HG03439 (cell line): ENCODE results near the gene TOP2B.

Experiments
- ATAC-seq: cut with Tn5 transposase; IDR thresholded peaks from one replicate; pipeline ENCODE4 v1.9.1; 2021; ENCODE audit warnings: mild to moderate bottlenecking, moderate library complexity; ENCODE audit not compliant: unreplicated experiment

TOP2B gene

DNA sequence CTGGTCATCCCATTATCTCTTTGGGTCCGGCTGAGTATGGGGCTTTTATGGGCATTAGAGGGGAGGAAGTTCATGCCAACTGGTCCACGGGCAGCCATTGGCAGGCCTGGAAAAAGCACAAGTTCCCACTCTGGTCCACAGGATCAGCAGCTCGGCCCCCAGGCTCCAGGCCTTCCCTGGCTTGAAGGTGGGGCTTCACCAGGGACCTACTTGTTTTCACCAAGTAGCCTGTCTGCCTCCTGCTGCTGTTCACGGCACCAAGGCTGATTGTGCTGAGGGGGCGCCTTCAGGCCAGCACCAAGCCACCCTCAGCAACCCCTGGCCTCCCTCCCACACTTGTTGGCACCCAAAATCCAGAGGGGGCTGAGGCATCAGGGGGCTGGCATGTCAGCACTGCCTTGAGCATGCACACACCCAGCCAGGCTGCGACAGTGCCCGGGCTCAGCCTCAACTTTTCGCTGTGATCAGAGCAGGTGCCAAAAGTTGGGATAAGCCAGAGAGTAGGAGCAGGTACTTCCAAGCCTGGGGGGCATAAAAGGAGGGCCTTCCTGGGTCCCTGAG is 9.1 kb upstream of the TOP2B start:
- no peak for ATAC-seq

DNA sequence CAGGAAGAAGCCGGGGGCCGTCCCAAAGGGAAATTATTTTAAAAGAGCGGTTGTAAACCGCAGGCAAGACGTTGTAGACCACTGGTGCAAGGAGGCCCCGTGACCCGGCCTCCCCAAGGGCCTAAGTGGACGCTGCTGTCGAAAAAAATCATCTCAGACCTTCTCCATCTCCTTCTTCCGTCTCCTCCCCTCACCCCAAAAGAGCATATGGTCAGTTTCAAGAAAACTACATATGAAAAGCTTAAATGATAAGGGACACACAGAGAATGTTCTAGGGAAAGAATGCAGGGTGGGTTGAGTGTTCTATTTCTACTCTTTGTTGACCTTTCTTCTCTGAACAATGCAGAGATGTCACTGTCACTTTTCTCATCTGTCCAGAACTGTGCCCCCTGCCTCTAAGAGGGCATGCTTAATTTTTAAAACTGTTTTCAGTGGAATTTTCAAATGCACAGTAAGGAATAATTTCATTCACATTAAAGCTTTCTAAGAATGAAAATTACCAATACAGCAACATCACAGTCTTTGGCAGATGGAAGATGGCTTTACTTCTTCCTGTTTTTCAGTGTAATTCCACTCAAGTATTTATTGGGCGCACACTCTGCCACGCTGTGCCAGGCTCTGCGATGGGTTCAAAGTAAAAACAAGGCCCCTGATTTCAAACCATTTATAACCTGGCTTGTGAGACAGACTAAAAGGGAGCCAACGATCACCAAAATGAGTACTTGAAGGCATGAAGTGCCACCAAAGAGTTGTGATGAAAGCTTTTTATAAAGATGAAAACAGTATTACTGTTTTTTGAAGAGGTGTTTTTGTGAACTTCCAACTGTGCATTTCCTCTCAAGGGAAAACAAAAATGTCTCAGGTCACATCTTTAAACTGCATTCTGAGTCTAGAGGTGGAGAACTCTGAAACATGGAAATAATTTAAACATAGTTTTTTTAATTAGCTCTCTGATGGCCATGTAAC is 891 bp upstream of the TOP2B start:
- peak; percentile 33 for ATAC-seq

DNA sequence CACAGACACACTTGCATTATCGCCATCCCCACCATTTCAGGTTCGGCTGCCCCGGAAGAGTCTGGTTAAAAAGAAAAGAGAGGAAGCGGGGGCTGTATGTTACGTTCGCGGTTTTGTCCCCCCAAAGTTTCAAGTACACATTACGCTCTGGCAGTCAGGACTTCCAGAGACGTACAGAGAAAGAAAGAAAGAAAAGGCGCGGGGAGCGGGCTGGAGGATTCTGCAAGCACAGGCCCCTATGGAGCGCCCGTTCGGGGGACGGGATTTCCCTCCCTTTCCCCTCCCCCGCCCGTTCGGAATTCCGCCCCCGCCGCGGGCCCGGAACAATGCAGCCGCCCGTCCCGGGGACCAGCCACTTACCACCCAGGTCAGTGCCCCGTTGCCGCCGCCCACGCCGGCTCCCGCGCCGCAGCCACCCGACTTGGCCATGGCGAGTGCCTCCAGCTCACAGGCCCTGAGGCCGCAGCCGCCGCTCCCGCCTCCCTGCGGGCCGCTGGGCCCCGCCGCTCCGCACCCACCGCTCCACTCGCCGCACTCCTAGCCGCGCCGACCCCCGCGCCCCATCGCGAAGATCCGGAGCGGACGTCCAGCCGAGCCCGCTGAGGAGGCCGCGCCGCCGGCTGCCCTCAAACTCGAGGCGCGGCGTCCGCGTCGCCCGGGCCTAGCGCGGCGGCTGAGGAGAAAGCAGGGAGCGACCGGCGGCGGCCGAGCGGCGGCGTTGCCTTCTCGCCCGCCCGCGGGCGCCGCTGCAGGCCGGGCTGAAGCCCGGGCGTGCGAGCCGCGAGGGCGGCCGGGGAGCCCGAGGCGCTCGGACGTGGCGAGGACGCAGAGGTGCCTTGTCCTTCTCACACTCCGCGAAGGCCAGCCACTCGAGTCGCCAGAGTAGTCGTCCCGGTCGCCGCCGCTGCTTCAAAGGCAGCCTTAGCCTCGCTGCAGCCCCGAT is 567 bp downstream of the TOP2B start:
- ATAC-seq, result peak; percentile 40

DNA sequence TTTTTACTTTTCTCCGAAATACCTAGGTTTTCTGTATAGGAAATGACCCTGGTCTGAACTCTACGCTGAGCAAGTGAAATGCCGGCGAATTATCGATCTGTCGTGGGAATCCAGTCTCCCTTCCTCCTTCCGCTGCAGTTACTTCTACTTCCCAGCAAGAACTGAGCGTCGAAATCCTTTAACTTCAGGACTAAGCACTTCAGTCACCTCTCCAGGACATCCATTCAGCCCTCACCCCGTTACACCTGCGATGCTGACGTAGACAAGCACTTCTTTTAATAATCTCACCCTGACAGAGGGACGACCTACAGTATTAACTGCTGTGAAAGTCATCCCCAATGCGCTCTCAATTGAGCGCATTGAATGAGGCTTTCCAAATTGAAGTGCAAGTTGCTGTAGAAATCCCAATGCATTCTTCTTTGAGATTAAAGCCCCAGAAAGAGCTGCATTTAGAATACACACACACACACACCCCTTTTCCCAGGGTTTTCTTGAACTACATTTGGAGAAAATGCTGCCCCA is 1.3 kb downstream of the TOP2B start:
- ATAC-seq, result no peak

DNA sequence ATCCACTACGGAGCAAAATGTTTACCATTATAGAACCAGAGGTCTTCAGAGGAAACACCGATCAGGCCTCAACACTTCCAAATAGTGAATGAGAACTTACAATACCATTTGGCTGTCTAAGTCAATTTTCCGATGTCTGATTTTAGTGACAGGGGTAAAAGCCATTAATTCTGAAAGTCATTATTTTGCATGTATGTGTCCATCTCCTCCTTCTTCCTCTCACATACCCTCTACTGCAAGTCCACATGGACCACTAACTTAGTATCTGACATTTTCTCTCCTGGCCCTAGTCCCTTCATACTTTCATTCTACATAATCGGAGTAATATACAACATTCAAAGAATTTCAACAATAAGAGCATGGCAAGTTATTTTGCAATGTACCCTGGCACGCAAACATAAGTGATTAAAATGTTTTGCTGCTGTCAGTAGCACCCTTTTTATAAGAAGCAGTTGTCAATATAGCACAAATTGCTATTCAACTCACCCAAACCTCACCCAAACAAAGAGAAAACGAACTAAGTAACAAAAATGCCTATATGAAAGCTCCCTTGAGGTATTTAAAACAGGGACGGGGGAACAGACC is 1.9 kb downstream of the TOP2B start:
- ATAC-seq, result no peak

DNA sequence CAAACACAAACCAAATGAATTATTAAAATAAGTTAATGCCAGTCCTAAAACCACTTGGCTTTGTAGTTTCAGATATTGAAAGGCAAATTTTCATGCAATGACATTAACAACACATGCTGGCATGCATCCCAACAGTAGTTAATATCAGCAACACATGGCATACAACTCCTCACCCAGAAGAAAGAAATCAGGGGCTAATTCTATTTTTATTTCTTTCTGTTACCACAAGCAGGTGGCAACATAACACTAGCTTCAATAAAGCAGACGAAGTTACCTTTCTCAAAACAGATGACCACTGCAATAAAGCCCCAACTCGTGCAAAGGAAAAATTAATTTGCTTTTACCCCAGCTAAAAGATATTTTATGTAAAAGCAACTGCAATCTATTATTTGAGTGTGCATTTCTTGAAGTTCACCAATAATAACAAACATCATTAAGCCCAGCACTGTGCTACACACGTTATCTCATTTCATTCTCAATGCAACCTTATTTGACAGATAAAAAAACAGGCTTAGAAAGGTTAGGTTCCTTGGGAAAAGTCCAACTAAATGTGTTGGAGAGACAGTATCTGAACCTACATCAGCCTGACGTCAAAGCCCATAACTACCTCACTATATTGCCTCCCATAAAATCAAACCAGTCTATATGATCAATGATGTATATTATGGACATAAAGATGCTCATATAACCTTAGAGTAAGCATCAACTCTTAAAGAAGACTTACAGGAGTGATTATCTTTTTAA is 2.8 kb downstream of the TOP2B start:
- no peak for ATAC-seq

DNA sequence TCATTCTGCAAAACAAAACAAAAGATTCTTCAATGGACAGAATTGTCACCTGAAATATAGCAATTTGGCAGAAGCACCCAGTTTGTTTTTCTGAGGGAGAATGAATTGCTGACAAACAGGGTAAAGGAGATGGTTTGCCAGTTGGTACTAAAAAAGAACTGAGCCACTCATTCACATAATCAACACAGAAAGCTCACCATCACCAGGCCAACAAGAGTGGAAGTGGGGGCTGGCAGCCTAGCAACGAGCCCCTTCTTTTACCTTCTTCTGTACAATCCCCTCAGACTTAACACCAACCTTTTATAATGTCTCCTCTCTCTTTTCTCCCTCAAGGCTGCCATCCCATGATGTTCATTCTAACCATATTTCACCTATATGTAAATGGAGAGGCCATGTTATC is 5.9 kb downstream of the TOP2B start:
- ATAC-seq, result no peak

DNA sequence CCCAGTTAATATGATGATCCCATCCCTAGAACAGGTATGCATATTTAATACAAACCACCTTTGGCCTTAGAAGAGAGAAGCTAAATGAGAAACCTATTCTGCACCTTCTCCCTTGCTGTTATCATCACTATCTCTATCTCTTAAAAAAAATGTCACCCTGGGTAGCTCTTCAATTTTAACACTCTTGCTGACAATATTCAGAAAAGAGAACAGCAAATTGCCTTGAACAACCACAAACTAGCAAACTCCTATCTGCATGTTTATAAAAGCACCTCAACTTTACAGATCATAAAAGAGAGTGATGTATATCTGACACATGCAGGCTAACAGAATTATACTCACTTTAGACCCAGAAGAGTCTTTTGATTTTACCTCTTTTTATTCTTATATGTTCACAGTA is 7.4 kb downstream of the TOP2B start:
- no peak for ATAC-seq

DNA sequence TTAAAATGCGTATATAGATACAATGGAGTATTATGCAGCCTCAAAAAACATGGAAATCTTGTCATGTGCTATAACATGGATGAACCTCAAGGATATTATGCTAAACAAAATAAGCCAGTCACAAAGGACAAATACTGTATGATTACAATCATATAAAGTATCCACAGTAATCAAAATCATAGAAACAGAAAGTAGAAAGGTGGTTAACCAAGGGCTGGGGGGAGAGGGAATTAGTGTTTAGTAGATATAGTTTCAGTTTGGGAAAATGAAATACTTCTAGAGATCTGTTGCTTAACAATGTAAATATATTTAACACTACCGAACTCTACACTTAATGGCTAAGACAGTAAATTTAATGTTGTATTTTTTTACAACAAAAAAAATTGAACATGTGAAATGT is 9.0 kb downstream of the TOP2B start:
- ATAC-seq, result no peak

DNA sequence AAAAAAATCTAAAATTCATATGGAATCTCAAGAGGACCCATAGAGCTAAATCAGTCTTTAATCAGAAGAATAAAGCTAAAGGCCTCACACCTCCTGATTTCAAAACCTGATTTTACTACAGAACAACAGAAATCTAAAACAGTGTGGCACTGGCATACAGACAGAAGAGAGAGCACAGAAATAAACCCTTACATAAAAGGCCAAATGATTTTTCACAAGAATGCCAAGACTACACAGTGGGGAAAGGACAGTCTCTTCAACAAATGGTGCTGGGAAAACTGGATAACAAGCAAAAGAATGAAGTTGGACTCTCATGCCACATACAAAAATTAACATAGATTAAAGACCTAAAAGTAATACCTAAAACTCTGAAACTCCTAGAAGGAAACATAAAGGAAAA is 10.1 kb downstream of the TOP2B start:
- no peak for ATAC-seq

DNA sequence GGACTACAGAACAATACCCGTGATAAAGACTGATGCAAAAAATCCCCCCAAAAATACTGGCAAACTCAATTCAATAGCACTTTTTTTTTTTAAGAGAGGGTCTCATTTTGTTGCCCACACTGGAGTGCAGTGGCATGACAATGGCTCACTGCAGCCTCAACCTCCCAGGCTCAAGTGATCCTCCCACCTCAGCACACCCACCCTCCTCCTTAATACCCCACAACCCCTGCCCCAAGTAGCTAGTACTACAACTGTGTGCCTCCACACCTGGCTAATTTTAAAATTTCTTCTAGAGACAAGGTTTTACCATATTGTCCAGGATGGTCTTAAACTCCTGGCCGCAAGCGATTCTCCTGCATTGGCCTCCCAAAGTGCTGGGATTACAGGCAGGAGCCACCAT is 11.4 kb downstream of the TOP2B start:
- ATAC-seq, result no peak

DNA sequence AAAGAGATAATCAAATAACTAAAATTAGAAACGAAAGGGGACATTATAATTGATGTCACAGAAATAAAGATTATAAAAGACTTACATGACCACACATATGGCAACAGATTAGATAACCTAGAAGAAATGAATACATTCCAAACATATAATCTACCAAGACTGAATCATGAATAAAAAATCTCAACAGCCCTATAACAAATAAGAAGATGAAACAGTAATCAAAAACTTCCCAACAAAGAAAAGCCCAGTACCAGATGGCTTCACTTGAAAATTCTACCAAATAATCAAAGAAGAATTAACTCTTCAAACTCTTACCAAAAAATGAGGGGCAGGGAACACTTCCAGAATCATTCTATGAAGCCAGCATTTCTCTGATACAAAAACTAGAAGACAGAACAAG is 11.8 kb downstream of the TOP2B start:
- ATAC-seq, result no peak

DNA sequence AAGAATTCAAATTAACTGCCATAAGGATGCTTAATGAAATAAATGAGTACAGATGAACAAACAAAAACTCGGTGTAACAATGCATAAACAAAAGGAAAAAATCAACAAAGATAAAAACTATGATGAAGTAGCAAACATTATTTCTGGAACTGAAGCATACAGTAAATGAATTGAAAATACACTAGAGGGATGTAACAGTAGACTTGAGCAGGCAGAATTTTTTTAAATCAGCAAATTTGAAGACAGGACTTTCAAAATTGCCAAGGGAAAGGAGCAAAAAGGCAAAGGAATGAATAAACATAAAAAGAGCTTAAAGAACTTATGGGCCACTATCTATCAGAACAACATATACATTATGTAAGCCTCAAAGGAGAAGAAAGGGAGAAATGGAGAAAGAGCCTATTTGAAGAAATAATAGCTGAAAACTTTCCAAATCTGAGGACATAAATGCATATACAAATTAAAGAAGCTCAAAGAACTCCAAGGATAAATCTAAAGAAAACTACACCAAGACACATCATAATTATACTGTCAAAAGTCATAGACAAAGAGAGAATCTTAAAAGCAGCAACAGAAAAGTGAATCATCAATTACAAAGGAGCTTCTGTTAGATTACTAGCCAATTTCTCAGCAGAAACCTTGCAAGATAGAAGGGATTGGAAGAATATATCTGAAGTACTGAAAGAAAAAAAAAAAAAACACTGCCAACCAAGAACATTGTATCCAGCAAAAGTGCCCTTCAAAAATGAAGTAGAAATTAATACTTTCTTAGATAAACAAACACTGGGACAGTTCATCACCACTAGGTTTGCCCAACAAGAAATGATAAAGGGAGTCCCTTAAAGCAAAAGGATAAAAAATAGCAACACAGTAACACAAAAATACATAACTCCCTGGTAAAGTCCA is 15.5 kb downstream of the TOP2B start:
- ATAC-seq, result no peak

DNA sequence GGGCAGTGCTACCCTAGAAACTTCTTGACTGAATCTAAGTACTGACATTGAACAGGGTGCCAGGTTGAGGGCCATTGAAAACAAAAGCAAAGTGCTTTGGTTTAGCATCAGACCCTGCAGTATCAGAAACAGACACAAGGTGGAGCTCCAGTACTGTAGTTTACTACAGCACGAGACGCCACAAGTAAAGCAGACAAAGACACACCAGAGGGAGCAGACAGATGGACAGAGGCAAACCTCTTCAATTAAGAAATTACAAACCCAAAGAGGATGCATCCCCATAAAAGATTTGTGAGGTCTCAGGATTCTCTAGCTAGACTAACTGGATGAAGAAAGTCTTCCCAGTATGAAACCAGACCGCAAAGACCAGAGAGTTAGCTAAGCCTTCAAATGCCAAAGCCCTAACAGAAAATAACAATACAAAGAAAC is 16.6 kb downstream of the TOP2B start:
- peak; percentile 96 for ATAC-seq

DNA sequence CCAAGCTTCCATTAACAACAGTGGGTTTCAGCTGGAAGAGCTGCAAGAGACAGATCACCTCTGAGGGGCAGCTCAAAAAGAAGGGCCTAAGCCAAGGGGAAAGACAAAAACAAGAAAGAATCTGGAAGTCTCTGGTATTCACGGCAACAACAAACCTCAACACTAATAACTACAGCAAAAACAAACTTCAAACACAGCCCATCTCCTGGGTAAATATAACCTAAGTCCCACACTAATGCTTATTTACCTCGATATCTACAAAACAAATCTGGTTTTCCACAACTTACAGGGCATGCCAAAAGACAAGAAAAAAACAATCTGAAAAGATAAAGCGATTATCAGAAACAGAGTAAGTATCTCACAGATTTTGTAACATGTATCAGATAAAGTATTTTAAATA is 29.7 kb downstream of the TOP2B start:
- no peak for ATAC-seq

DNA sequence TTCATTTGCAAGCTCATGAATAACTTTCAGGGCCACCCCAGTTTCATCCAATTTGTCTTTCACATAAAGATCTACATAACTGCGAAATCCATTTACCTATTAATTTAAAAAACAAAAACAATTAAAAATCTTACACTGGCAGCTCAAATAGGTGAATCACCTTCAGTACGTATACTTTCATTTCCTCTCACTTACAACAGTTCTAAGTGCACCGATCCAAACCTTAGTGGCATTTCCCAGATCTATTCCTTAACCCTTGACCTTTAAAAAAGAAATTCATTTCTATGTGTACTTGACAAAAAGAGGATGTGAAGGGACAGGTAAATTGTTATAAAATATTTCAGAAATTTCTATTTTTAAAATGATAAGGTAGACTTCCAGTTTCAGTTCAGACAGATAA is 30.8 kb downstream of the TOP2B start:
- no peak for ATAC-seq

DNA sequence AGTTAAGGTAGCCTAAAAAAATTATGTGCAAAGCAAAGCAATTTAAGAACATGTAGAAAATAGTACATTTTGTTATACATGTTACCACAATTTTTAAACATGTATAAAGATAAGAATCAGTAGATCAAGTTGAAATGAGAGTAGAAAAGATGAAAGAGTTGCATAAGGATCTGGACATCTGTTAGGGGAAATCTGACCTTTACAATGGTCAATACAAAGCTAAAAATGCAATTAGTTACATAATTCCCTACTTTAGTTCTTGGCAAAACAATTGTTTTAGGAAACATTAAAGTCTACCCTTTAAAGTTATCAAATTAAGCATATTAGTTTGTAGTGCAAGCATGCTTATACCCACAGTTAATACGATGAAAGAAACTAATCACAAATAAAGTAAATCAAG is 32.7 kb downstream of the TOP2B start:
- ATAC-seq, result no peak

DNA sequence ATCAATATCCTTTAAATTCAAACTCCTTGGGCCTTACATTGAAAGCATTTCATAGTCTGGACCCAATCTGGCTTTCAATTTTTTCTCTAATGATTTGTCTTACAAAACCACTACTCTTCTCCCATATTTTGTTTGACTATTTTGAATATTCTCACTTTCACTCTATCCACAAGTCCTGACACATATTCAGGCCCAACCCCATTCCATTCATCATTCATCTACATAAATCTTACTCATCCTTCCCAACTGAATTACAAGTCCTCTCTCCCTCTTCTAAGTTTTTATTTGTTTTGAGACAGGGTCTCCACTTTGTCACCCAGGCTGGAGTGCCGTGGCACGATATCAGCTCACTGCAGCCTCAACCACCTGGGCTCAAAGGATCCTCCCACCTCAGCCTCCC is 43.6 kb downstream of the TOP2B start:
- no peak for ATAC-seq

DNA sequence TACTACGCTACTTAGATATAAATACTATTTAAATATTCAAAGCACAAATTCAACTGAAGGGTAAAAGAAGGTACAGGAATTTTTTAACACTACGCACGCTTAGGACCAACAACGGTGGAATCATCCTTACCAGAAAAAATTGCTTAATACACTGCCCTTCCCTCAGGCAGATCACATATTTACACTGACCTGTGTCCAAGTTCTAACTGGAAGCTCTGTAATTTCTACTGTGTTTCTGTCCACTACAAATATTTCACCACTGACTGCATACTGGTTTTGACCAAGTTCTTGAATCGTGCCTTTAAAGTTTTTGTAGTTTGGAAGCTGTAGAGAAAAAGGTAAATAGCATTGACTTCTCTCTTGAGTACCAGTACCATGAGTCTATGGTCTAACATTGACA is 44.2 kb downstream of the TOP2B start:
- ATAC-seq, result no peak
